Left ventricle myocardium inferior (tissue), 1 donor: ENCODE results near the gene CHCHD1. TPM values are rescaled to one million over a fixed set of nuclear protein-coding genes. Genes with fewer than 3 reads are reported as not detected.
"Not testable (repeated sequence)": the region's sequence is repeated elsewhere in the genome, so short reads cannot be mapped to it uniquely, and the experiment has no call there.

Experiments used
- DNase-seq: peaks from one replicate; pipeline ENCODE4 v3.0.0-alpha.2; 2020
- H3K27ac ChIP-seq: fragments of 200-600 bp; replicated peaks from 2 replicates; pipeline ENCODE4 v1.8.0; 2021
- H3K27me3 ChIP-seq: fragments of 200-600 bp; 2 replicates; pipeline ENCODE4 v1.8.0; 2021; ENCODE audit warnings: low read depth
- H3K36me3 ChIP-seq: fragments of 200-600 bp; 2 replicates; pipeline ENCODE4 v1.8.0; 2021
- H3K4me1 ChIP-seq: fragments of 200-600 bp; 2 replicates; pipeline ENCODE4 v1.8.0; 2021
- H3K4me3 ChIP-seq: fragments of 200-600 bp; 2 replicates; pipeline ENCODE4 v1.8.0; 2021; ENCODE audit warnings: mild to moderate bottlenecking, moderate library complexity
- H3K9me3 ChIP-seq: fragments of 200-600 bp; replicated peaks from 2 replicates; pipeline ENCODE4 v1.8.0; 2021
- intact Hi-C: fragments of 100-400 bp; cut with micrococcal nuclease; formaldehyde crosslinking; loops from one replicate; pipeline ENCODE4 v1.11.0; 2022
- total RNA-seq: library from RNA; stranded (reverse); fragmentation: NEBNext Ultra II Directional; extraction: Animal tissue kit (Norgen Biotek cat#: 25700); gene quantifications from one replicate; pipeline ENCODE4 v1.2.1, GENCODE V29; 2021
- TF ChIP-seq, protein P1 (sequence below): fragments of 200-600 bp; IDR thresholded peaks from 2 replicates; pipeline ENCODE4 v1.8.0; 2021; ENCODE audit warnings: antibody characterized with exemption, mild to moderate bottlenecking, borderline replicate concordance
- donor health status: DM: no; HTN: yes; CAD: no; lungs with severe emphysema.

The CHCHD1 gene
- total RNA-seq, 1 donor from 2014 or later = 27.4 TPM

DNA sequence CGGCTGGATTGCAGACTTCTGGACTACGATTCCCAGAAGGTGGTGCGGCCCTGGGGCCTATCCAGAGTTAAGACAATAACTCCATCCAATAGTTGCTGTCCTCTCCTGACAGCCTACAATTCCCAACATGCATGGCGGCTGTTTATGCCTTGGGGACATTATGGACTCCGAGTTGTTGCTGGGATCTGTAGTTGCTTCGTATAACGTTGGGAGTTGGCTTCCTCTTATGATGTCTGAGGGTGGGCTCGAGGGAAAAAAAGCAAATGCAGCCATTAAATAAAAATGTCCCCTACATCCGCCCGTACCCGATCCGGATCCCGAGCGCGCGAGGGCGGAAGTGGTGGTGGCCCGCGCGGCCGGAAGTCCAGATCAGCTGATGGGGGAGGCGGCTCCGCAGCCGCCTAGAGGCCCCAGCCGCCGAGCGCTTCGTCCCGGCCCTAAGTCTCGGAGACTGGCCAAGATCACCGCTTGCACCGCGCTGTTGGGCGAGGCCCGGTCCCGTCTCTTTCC is 3.4 kb downstream of the CHCHD1 start, which contains the start of gene ZSWIM8:
Gene ZSWIM8 (plus strand): TSS at position 396 of the 510 bp plus-strand sequence. CDS start 273 bp downstream, outside the sequence.
- intact Hi-C loops = no loop called here
- H3K36me3 ChIP-seq = peaks cover 14% of the 10 kb centered on the region
- H3K9me3 ChIP-seq = no peaks in the 10 kb centered on the region
- peak within 1 kb of the TSS; percentile 95 for H3K27ac ChIP-seq
- peak within 1 kb of the TSS; percentile 93 for H3K4me3 ChIP-seq
- TF ChIP-seq, protein P1, sequence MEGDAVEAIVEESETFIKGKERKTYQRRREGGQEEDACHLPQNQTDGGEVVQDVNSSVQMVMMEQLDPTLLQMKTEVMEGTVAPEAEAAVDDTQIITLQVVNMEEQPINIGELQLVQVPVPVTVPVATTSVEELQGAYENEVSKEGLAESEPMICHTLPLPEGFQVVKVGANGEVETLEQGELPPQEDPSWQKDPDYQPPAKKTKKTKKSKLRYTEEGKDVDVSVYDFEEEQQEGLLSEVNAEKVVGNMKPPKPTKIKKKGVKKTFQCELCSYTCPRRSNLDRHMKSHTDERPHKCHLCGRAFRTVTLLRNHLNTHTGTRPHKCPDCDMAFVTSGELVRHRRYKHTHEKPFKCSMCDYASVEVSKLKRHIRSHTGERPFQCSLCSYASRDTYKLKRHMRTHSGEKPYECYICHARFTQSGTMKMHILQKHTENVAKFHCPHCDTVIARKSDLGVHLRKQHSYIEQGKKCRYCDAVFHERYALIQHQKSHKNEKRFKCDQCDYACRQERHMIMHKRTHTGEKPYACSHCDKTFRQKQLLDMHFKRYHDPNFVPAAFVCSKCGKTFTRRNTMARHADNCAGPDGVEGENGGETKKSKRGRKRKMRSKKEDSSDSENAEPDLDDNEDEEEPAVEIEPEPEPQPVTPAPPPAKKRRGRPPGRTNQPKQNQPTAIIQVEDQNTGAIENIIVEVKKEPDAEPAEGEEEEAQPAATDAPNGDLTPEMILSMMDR = peak; percentile 20
- DNase-seq = peak; percentile 87
- peaks cover 79% of the 10 kb centered on the region for H3K4me1 ChIP-seq
- no peaks in the 10 kb centered on the region for H3K27me3 ChIP-seq

DNA sequence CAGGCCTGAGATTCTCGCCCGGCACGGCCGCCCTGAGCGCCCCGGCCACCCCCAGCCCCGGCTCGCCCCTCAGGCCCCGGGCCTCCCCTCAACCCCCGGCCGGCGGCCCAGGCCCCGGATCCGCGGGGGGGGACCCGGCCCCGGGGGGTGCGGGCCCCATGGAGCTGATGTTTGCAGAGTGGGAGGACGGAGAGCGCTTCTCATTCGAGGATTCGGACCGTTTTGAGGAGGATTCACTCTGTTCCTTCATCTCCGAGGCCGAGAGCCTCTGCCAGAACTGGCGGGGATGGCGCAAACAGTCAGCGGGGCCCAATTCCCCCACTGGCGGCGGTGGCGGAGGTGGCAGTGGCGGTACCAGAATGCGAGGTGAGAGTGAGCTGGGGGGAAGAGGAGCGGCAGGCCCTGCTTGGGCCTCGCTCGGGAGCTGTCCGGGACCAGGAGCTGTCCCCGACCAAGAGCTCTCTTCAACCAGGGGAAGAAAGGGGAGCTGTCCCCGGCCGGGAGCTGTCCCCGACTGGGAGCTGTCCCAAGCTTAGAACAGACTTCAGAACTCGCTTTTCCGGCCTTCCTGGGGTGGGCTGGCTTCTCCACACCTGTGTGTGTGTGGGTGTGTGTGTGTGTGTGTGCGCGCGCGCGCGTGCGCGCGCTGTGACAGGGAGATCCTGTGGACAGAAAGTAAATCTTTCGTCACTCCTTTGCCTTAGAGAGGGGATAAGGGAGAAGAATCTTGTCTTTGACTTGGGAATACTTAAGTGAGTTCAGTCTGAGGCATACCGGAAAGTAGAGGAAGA is 4.1 kb downstream of the CHCHD1 start:
- Histone ChIP-seq H3K4me3 (peak overlapping the region; percentile 93), H3K27ac (peak overlapping the region; percentile 95), H3K4me1 (peaks cover 72% of the 10 kb centered on the region), H3K9me3 (no peaks in the 10 kb centered on the region), H3K27me3 (no peaks in the 10 kb centered on the region), H3K36me3 (peaks cover 20% of the 10 kb centered on the region)
- DNase-seq = no peak
- TF ChIP-seq, protein P1 = no peak
- intact Hi-C loops = no loop called here

DNA sequence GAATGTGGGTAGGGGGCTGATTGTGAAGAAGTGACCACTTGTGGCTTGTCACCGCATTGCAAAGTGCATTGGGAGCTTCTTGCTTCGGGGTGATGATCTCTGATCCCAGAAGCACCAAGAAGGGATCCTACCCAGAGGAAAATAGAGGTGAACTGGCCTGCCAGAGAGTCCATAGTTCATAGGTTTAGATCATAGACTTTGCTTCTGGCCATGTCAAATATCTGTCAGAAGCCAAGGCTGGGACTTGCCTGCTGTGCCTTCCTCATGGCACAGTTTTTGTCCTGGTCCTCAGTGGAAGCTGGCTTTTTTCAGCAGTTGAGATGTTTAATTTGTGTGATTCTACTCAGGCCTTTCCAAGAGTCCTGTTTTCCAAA is 4.7 kb downstream of the CHCHD1 start:
- Histone ChIP-seq H3K4me3 (peak overlapping the region; percentile 93), H3K36me3 (peaks cover 26% of the 10 kb centered on the region), H3K27ac (peak overlapping the region; percentile 95), H3K9me3 (no peaks in the 10 kb centered on the region), H3K27me3 (no peaks in the 10 kb centered on the region), H3K4me1 (peaks cover 67% of the 10 kb centered on the region)
- DNase-seq = no peak
- TF ChIP-seq, protein P1 = no peak
- intact Hi-C loops = no loop called here

DNA sequence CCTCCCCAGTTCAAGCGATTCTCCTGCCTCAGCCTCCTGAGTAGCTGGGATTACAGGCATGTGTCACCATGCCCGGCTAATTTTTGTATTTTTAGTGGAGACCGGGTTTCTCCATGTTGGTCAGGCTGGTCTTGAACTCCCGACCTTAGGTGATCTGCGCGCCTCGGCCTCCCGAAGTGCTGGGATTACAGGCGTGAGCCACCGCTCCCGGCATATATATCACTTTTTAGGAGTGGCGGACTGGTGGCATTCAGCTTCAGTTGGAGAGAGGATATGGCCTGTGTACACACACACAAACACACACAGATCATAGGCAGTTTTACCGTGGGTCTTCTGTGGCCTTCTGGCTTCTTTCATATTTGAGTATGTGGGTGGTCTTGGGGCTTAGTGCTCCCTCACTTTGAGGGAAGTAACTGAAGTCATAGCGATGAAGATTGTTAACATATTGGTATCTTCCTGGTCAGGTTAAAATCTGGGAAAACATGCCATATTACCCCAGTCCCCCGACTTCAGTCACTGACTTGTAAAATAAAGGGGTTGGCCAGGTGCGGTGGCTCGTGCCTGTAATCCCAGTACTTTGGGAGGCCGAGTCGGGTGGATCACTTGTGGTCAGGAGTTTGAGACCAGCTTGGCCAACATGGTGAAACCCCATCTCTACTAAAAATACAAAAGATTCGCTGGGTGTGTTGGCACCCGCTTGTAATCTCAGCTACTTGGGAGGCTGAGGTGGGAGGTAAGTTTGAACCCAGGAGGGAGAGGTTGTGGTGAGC is 5.4 kb downstream of the CHCHD1 start:
- H3K27ac ChIP-seq, H3K9me3 ChIP-seq, intact Hi-C loops, H3K27me3 ChIP-seq, DNase-seq: not testable (repeated sequence)
- H3K4me1 ChIP-seq = peaks cover 64% of the 10 kb centered on the region
- peak overlapping the region; percentile 93 for H3K4me3 ChIP-seq
- H3K36me3 ChIP-seq = peaks cover 33% of the 10 kb centered on the region

DNA sequence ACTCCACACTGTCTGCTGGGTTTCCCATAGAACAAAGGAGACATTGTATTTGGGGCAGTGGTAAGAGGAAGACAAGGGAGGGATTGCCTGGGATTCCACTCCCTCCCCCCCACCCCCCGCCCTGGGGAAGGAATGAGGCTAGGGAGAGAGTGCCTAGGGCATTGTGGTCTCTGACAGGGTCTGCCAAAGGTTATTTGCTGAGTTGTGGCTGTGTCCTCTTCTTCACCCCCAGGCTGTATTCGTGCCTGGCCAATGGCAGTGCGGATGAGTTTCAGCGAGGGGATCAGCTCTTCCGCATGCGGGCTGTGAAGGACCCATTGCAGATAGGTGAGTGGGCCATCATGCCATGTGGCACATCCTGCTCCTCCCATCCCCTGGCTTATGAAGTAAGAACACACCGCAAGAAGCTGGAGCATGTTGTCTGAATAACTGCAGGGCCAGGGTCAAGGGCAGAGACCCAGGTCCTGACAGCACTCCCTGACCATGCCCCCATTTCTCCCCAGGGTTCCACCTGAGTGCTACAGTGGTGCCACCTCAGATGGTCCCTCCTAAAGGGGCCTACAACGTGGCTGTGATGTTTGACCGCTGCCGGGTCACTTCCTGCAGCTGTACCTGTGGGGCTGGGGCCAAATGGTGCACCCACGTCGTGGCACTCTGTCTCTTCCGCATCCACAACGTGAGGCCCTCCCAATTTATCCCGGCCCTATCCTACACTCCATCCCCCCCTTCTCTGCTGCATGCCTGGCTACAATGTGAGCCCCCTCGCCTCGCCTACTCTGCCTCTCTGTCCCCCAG is 7.2 kb downstream of the CHCHD1 start:
- Histone ChIP-seq H3K27me3 (no peaks in the 10 kb centered on the region), H3K27ac (no peak overlapping the region), H3K36me3 (peaks cover 52% of the 10 kb centered on the region), H3K4me1 (peaks cover 45% of the 10 kb centered on the region), H3K9me3 (no peaks in the 10 kb centered on the region), H3K4me3 (no peak overlapping the region)
- intact Hi-C loops = no loop called here
- DNase-seq = no peak
- TF ChIP-seq, protein P1 = no peak
